ENCODE results near the gene ZBTB20. TPM values are rescaled to one million over a fixed set of nuclear protein-coding genes. Genes with fewer than 3 reads are reported as not detected.

The ZBTB20 gene
- total and polyA plus RNA-seq, 2 donors (not counting 1 experiment from before 2014, with no cell fraction given) = 4.0 to 123 TPM

DNA sequence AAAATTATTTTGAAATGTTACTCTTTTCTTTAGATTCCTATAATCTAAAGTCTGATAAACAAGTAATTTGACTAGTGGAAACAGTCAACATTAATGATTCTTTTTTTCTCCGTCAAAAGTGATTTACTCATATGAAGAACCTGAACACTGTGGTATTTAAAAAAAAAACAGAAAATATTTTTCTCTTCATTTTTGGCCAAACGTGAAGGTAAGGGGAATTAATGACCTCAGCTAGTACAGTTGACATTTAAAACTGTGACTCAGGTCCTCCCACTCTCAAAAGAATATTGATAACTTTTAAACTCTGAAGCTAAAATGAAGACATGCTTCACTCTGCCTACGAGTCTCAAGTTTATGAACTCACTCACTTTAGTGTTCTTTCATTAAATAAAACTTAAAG is 818.7 kb downstream of the ZBTB20 start:
- H4K20me1 ChIP-seq (ENCODE audit: control insufficient read depth, insufficient read depth, low read length, poor library complexity, severe bottlenecking) = no peaks in the 10 kb centered on the region
- H3K4me2 ChIP-seq (replicated peaks; ENCODE audit: low read depth, low read length, poor library complexity, severe bottlenecking) = no peak overlapping the region
- peak overlapping the region; percentile 52 for H3K4me3 Mint-ChIP-seq
- no peaks in the 10 kb centered on the region for H3K27me3 Mint-ChIP-seq
- H3K9ac ChIP-seq (ENCODE audit: low read length) = no peak overlapping the region
- H3K36me3 ChIP-seq (replicated peaks in 1 of 2; ENCODE audit: control extremely low read depth in 1 of 2, control insufficient read depth in 1 of 2, extremely low read depth in 1 of 2, insufficient read depth in 2 of 2, low read length in 1 of 2) = no peaks in the 10 kb centered on the region
- no peak overlapping the region for H2AFZ ChIP-seq (ENCODE audit: insufficient read depth, low read depth, low read length, poor library complexity, severe bottlenecking)
- no CpG with 5 or more reads among the region's 3 CpGs for WGBS (ENCODE audit: insufficient coverage)
- TF ChIP-seq CTCF (IDR thresholded peaks at IDR 0.05) (no peak), EZH2 (IDR thresholded peaks at IDR 0.05; ENCODE audit: borderline replicate concordance, insufficient read depth, low read depth, low read length, poor library complexity, severe bottlenecking) (no peak)
- no peaks in the 10 kb centered on the region for H3K79me2 ChIP-seq (ENCODE audit: control insufficient read depth, insufficient read depth, low read length)
- no peak overlapping the region for H3K27ac ChIP-seq (ENCODE audit: low read length in 2 of 2)
- DNase-seq (no peak), ATAC-seq (ENCODE audit: low read depth) (no peak)
- CTCF ChIA-PET = interaction anchor here (0.6 to 1.3 kb wide), 5 partner anchors 10 to 176 kb away, joined by 3 to 5 read pairs (median 3); no protein-coding TSS in a partner anchor
- peaks cover 44% of the 10 kb centered on the region for H3K4me1 Mint-ChIP-seq
- no peaks in the 10 kb centered on the region for H3K9me3 ChIP-seq (ENCODE audit: control extremely low read depth in 1 of 3, control insufficient read depth in 2 of 3, insufficient read depth in 1 of 3, low read length in 2 of 3)
- intact Hi-C loops (cut with micrococcal nuclease) = loop anchor here (2.0 kb wide), 1 partner anchor 16 kb away; no protein-coding TSS in a partner anchor
- H3K27me3 ChIP-seq (replicated peaks in 1 of 4; ENCODE audit: control extremely low read depth in 1 of 4, control insufficient read depth in 3 of 4, insufficient read depth in 4 of 4, low read length in 3 of 4) = no peaks in the 10 kb centered on the region
- POLR2A ChIA-PET = no interaction called here
- H3K27ac Mint-ChIP-seq = peak overlapping the region; percentile 60
- peaks cover 12 to 13% of the 10 kb centered on the region in 2 donors for H3K4me1 ChIP-seq (ENCODE audit: control insufficient read depth in 2 of 2, insufficient read depth in 2 of 2, low read length in 2 of 2)
- H3K4me3 ChIP-seq (ENCODE audit: control extremely low read depth in 1 of 5, extremely low read depth in 1 of 5, insufficient read depth in 1 of 5, low read depth in 2 of 5, low read length in 4 of 5) = no peak overlapping the region
- peaks cover 2% of the 10 kb centered on the region for H3K9me3 Mint-ChIP-seq (ENCODE audit: insufficient read depth)

- no peak overlapping the region for H3K4me3 ChIP-seq (ENCODE audit: control extremely low read depth in 1 of 5, extremely low read depth in 1 of 5, insufficient read depth in 1 of 5, low read depth in 2 of 5, low read length in 4 of 5)
- Mint-ChIP-seq H3K4me1 (peaks cover 37% of the 10 kb centered on the region), H3K27me3 (no peaks in the 10 kb centered on the region), H3K27ac (peak overlapping the region; percentile 47), H3K9me3 (ENCODE audit: insufficient read depth) (peaks cover 2% of the 10 kb centered on the region), H3K4me3 (peak overlapping the region; percentile 66)
- POLR2A ChIA-PET = no interaction called here
- no peak overlapping the region for H2AFZ ChIP-seq (ENCODE audit: insufficient read depth, low read depth, low read length, poor library complexity, severe bottlenecking)
- H3K79me2 ChIP-seq (ENCODE audit: control insufficient read depth, insufficient read depth, low read length) = no peaks in the 10 kb centered on the region
- H3K9ac ChIP-seq (ENCODE audit: low read length) = no peak overlapping the region
- no peak overlapping the region for H3K4me2 ChIP-seq (replicated peaks; ENCODE audit: low read depth, low read length, poor library complexity, severe bottlenecking)
- no peaks in the 10 kb centered on the region for H3K36me3 ChIP-seq (replicated peaks in 1 of 2; ENCODE audit: control extremely low read depth in 1 of 2, control insufficient read depth in 1 of 2, extremely low read depth in 1 of 2, insufficient read depth in 2 of 2, low read length in 1 of 2)
- no peak overlapping the region for H3K27ac ChIP-seq (ENCODE audit: low read length in 2 of 2)
- DNase-seq = no peak
- TF ChIP-seq EZH2 (IDR thresholded peaks at IDR 0.05; ENCODE audit: borderline replicate concordance, insufficient read depth, low read depth, low read length, poor library complexity, severe bottlenecking) (no peak), CTCF (IDR thresholded peaks at IDR 0.05) (no peak)
- H3K4me1 ChIP-seq (ENCODE audit: control insufficient read depth in 2 of 2, insufficient read depth in 2 of 2, low read length in 2 of 2) = peaks cover 5 to 6% of the 10 kb centered on the region in 2 donors
- H4K20me1 ChIP-seq (ENCODE audit: control insufficient read depth, insufficient read depth, low read length, poor library complexity, severe bottlenecking) = no peaks in the 10 kb centered on the region
- intact Hi-C loops (cut with micrococcal nuclease) = loop anchor here (2.0 kb wide), 1 partner anchor 15 kb away; no protein-coding TSS in a partner anchor
- CTCF ChIA-PET = interaction anchor here (0.8 to 1.3 kb wide), 4 partner anchors 9 to 175 kb away, joined by 3 to 5 read pairs (median 4); no protein-coding TSS in a partner anchor
- 70% methylated on average over 1 of the region's 4 CpGs for WGBS (ENCODE audit: insufficient coverage)
- H3K9me3 ChIP-seq (ENCODE audit: control extremely low read depth in 1 of 3, control insufficient read depth in 2 of 3, insufficient read depth in 1 of 3, low read length in 2 of 3) = no peaks in the 10 kb centered on the region
- no peaks in the 10 kb centered on the region for H3K27me3 ChIP-seq (replicated peaks in 1 of 4; ENCODE audit: control extremely low read depth in 1 of 4, control insufficient read depth in 3 of 4, insufficient read depth in 4 of 4, low read length in 3 of 4)
- ATAC-seq (ENCODE audit: low read depth) = no peak
These were observed 819.4 kb downstream of the ZBTB20 start for GRCh38 chr3:114327665-114328064.

All from B cell (primary cell).